ENCODE results near the gene ALPK3. TPM values are rescaled to one million over a fixed set of nuclear protein-coding genes. Genes with fewer than 3 reads are reported as not detected.

The ALPK3 gene
- total RNA-seq, 1 donor from 2014 or later = 14.0 TPM

GRCh38 chr15:84904419-84904818, 87.3 kb downstream of the ALPK3 start:
- H3K4me1 ChIP-seq = no peaks in the 10 kb centered on the region
- intact Hi-C loops (cut with DNase I) = no loop called here
- no peaks in the 10 kb centered on the region for H3K36me3 ChIP-seq
- peaks cover 4% of the 10 kb centered on the region for H3K9me3 ChIP-seq
- no peak for TF ChIP-seq CTCF (IDR thresholded peaks at IDR 0.05)
- H3K27ac ChIP-seq = no peak overlapping the region
- ATAC-seq (no peak), DNase-seq (no peak)
- H3K4me3 ChIP-seq = no peak overlapping the region
- no peaks in the 10 kb centered on the region for H3K27me3 ChIP-seq (ENCODE audit: low read depth)

GRCh38 chr15:84905016-84905916, 88.1 kb downstream of the ALPK3 start:
- Histone ChIP-seq H3K9me3 (peaks cover 4% of the 10 kb centered on the region), H3K4me3 (no peak overlapping the region), H3K4me1 (no peaks in the 10 kb centered on the region), H3K27ac (no peak overlapping the region), H3K36me3 (no peaks in the 10 kb centered on the region), H3K27me3 (ENCODE audit: low read depth) (no peaks in the 10 kb centered on the region)
- ATAC-seq (no peak), DNase-seq (no peak)
- intact Hi-C loops (cut with DNase I) = no loop called here
- TF ChIP-seq CTCF (IDR thresholded peaks at IDR 0.05) = no peak

- no peak for ATAC-seq
- no peak overlapping the region for H3K4me3 ChIP-seq
- H3K27me3 ChIP-seq (ENCODE audit: low read depth) = no peaks in the 10 kb centered on the region
- DNase-seq = no peak
- H3K4me1 ChIP-seq = peaks cover 18% of the 10 kb centered on the region
- intact Hi-C loops (cut with DNase I) = no loop called here
- no peak for TF ChIP-seq CTCF (IDR thresholded peaks at IDR 0.05)
- H3K9me3 ChIP-seq = no peaks in the 10 kb centered on the region
- no peaks in the 10 kb centered on the region for H3K36me3 ChIP-seq
- H3K27ac ChIP-seq = no peak overlapping the region
These were observed 90.6 kb downstream of the ALPK3 start for GRCh38 chr15:84907731-84908130.

- Histone ChIP-seq H3K36me3 (no peaks in the 10 kb centered on the region), H3K27ac (no peak overlapping the region), H3K9me3 (no peaks in the 10 kb centered on the region), H3K27me3 (ENCODE audit: low read depth) (no peaks in the 10 kb centered on the region), H3K4me1 (peaks cover 18% of the 10 kb centered on the region), H3K4me3 (no peak overlapping the region)
- no peak for DNase-seq
- ATAC-seq = no peak
- TF ChIP-seq CTCF (IDR thresholded peaks at IDR 0.05) = no peak
- intact Hi-C loops (cut with DNase I) = no loop called here
These were observed 91.4 kb downstream of the ALPK3 start for GRCh38 chr15:84908564-84908963.

- intact Hi-C loops (cut with DNase I) = no loop called here
- no peaks in the 10 kb centered on the region for H3K36me3 ChIP-seq
- H3K4me1 ChIP-seq = peaks cover 18% of the 10 kb centered on the region
- no peak for ATAC-seq
- H3K27me3 ChIP-seq (ENCODE audit: low read depth) = no peaks in the 10 kb centered on the region
- no peak overlapping the region for H3K27ac ChIP-seq
- H3K4me3 ChIP-seq = no peak overlapping the region
- DNase-seq = no peak
- no peak for TF ChIP-seq CTCF (IDR thresholded peaks at IDR 0.05)
- H3K9me3 ChIP-seq = no peaks in the 10 kb centered on the region
These were observed 91.9 kb downstream of the ALPK3 start for GRCh38 chr15:84909029-84909428.

Data from lower lobe of right lung (tissue), 2 donors.